Glutamatergic neuron (in vitro differentiated cells): ENCODE data around the gene HYAL1. TPM values are rescaled to one million over a fixed set of nuclear protein-coding genes. Genes with fewer than 3 reads are reported as not detected.

Source experiments
- DNase-seq: peaks from one replicate; pipeline ENCODE4 v3.0.0; 2022
- H3K27ac Mint-ChIP-seq: one replicate; pipeline ENCODE4 v1.8.0; 2020; ENCODE audit warnings: mild to moderate bottlenecking, mixed read lengths, inconsistent platforms; ENCODE audit not compliant: unreplicated experiment
- H3K27me3 Mint-ChIP-seq: one replicate; pipeline ENCODE4 v1.8.0; 2020; ENCODE audit warnings: mild to moderate bottlenecking, moderate library complexity, mixed read lengths, inconsistent platforms; ENCODE audit not compliant: unreplicated experiment
- H3K36me3 Mint-ChIP-seq: one replicate; pipeline ENCODE4 v1.8.0; 2020; ENCODE audit warnings: mild to moderate bottlenecking, mixed read lengths, inconsistent platforms; ENCODE audit not compliant: unreplicated experiment
- H3K4me1 Mint-ChIP-seq: one replicate; pipeline ENCODE4 v1.8.0; 2020; ENCODE audit warnings: mild to moderate bottlenecking, low read depth, mixed read lengths, inconsistent platforms; ENCODE audit not compliant: unreplicated experiment
- H3K4me3 Mint-ChIP-seq: one replicate; pipeline ENCODE4 v1.8.0; 2020; ENCODE audit warnings: mild to moderate bottlenecking, mixed read lengths, inconsistent platforms; ENCODE audit not compliant: unreplicated experiment
- H3K9me3 Mint-ChIP-seq: one replicate; pipeline ENCODE4 v1.8.0; 2020; ENCODE audit warnings: mild to moderate bottlenecking, moderate library complexity, mixed read lengths, inconsistent platforms; ENCODE audit not compliant: unreplicated experiment
- CTCF ChIP-seq: fragments of 200-600 bp; sonication (generic); IDR thresholded peaks from one replicate; pipeline ENCODE4 v1.5.0; 2021; ENCODE audit not compliant: partially characterized antibody, unreplicated experiment
- total RNA-seq: library from RNA; stranded (reverse); fragmentation: NEBNext Ultra II Directional; extraction: Animal tissue kit (Norgen Biotek cat#: 25700); gene quantifications from one replicate; pipeline ENCODE4 v1.2.1, GENCODE V29; 2021; ENCODE audit not compliant: unreplicated experiment

The HYAL1 gene
- total RNA-seq, 1 donor from 2014 or later = 0.96 TPM

DNA sequence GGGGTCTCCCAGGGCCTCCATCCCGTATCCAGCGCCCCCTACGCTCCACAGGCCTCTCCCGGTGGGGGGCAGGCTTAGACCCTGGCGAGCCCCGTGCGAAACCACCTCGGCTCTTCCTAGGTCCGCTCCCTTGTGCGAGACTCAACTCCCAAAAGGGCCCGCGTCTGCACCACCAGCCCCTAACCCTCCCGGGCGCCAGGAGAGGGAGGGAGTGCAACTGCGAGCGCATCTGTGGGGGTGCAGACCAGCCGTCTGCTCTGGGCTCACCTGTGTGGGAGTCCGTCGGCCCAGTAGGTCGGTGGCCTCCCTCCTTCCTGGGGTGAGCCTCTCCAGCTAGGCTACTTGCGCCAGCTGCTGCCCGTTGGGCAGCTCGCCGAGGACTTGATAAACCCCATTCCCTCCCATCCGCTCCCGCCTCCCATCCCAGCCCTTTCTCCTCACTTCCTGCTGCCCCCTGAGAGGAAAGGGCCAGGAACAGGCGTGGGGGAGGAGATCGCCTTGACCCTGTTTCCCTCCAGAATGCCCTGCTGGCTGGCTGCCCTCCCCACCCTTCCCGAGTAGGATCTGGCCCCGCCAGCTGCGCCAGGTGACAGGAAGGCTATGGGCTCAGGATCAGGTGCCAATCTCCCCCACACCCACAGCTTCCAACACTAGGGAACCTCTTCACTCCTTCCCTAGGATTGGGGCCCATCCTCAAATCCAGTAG, 19.2 kb upstream of the HYAL1 start, which contains the start of gene HYAL2:
HYAL2 (minus strand) TSS at position 360 of the 706 bp plus-strand sequence. CDS start 2,256 bp downstream, outside the sequence.
- Mint-ChIP-seq H3K27ac (peak within 1 kb of the TSS; percentile 95), H3K4me1 (peaks cover 18% of the 10 kb centered on the region), H3K36me3 (no peaks in the 10 kb centered on the region), H3K27me3 (peaks cover 8% of the 10 kb centered on the region), H3K9me3 (peaks cover 6% of the 10 kb centered on the region), H3K4me3 (peak within 1 kb of the TSS; percentile 82)
- no peak for TF ChIP-seq CTCF
- DNase-seq = no peak

DNA sequence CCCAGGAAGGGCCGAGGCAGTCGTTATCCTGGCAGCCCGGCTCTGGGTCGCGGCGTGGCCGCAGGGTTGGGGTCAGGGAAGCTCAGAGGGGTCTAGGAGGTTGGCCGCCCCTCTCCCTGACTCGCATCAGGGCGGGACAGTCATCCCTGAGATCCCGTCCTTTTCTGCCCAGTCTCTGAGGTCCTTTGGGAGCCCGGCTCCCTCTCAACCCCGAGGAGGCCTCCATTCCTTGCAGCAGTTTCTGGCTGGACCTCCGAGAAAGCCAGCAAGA, 18.7 kb upstream of the HYAL1 start:
- Mint-ChIP-seq H3K9me3 (peaks cover 6% of the 10 kb centered on the region), H3K4me3 (peak overlapping the region; percentile 34), H3K4me1 (peaks cover 16% of the 10 kb centered on the region), H3K27me3 (peaks cover 8% of the 10 kb centered on the region), H3K36me3 (no peaks in the 10 kb centered on the region), H3K27ac (peak overlapping the region; percentile 95)
- no peak for DNase-seq
- TF ChIP-seq CTCF = no peak

DNA sequence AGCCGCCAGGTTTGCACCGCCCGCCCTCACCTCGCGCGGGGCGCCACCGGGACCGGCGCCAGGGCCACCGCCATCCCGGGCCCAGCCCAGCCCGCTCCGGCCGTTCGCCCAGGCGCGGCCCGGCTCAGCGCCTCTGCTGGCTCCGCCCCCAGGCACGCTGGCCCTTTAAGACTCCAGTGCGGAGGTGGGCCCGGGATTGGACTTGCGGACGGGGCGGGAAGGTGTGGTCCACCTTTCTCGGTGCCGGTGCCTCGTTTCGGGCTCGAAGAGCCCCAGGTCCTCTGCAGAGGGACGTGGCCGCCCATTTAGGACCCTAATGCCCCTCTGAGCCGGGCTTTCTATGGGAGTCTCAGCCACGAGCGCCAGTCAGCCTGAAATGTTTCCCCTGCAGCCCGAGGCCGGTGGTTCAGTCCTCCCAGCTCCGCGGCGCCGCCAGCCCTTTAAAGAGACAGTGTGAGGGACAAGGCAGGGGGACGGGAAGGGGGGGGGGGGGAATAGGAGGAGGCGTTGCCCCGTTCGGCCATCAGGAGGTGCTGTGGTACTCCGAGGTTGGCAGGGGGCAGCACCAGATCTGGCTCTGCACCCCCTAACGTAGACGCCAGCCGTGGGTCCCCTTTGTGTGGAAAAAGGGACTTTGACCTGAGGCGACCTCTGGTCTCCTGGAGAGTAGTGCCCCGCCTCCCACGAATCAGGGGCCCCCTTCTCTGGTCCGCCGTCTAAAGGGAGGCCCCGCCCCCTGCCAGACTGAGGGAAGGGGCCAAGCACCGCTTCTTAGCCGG, 18.2 kb upstream of the HYAL1 start:
- peak overlapping the region; percentile 95 for H3K27ac Mint-ChIP-seq
- H3K27me3 Mint-ChIP-seq = peaks cover 8% of the 10 kb centered on the region
- H3K4me1 Mint-ChIP-seq = peaks cover 16% of the 10 kb centered on the region
- H3K36me3 Mint-ChIP-seq = no peaks in the 10 kb centered on the region
- peak overlapping the region; percentile 82 for H3K4me3 Mint-ChIP-seq
- TF ChIP-seq CTCF = peak; percentile 70
- peaks cover 6% of the 10 kb centered on the region for H3K9me3 Mint-ChIP-seq
- peak; percentile 89 for DNase-seq

DNA sequence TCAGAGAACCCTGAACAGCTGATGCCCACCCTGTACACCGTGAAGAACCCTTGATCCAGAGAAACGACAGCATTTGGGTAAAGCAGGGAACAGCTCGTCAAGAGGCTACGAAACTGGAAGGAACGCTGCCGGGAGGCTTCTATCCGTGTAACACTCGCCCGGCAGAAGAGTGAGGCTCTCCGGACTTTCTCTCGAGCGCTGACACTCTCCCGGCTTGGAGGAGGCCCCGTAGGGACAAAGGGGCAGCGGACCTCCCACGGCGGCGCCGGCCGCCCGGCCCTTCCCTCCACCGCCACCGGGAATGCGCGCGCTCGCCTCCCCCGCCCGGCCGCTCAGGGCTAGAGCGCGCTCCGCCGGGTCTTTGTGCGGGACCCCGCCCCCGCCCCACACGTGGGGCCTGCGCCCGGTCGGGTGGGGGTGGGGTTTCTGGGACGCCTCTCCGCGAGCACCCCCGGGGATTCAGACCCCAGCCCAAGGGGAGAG, 17.5 kb upstream of the HYAL1 start:
- Mint-ChIP-seq H3K4me1 (peaks cover 16% of the 10 kb centered on the region), H3K9me3 (peaks cover 6% of the 10 kb centered on the region), H3K36me3 (no peaks in the 10 kb centered on the region), H3K4me3 (peak overlapping the region; percentile 94), H3K27ac (peak overlapping the region; percentile 96), H3K27me3 (peaks cover 10% of the 10 kb centered on the region)
- no peak for TF ChIP-seq CTCF
- DNase-seq = peak; percentile 88
